Neural progenitor cell (in vitro differentiated cells): ENCODE measurements around the gene GTF3A. TPM values are rescaled to one million over a fixed set of nuclear protein-coding genes. Genes with fewer than 3 reads are reported as not detected.

Source experiments
- DNase-seq: peaks from one replicate; pipeline ENCODE4 v3.0.0-alpha.2; 2016; ENCODE audit warnings: low spot score
- H2AFZ ChIP-seq: fragments of 200-600 bp; sonication (generic); replicated peaks from 2 replicates; pipeline ENCODE4 v1.6.1; 2016; ENCODE audit warnings: antibody characterized with exemption
- H3F3A ChIP-seq: fragments of 200-600 bp; sonication (generic); 2 replicates; pipeline ENCODE4 v1.6.1; 2016; ENCODE audit warnings: antibody characterized with exemption, low read depth
- H3K27ac ChIP-seq: fragments of 200-600 bp; sonication (generic); 2 replicates; pipeline ENCODE4 v1.5.1; 2016; ENCODE audit warnings: mild to moderate bottlenecking
- H3K27me3 ChIP-seq: fragments of 200-600 bp; sonication (generic); 2 replicates; pipeline ENCODE4 v1.6.1; 2016; ENCODE audit warnings: mild to moderate bottlenecking, moderate library complexity
- H3K36me3 ChIP-seq: fragments of 200-600 bp; sonication (generic); 2 replicates; pipeline ENCODE4 v1.5.1; 2016
- H3K4me1 ChIP-seq: fragments of 200-600 bp; sonication (generic); 2 replicates; pipeline ENCODE4 v1.6.1; 2016; ENCODE audit warnings: mixed run types
- H3K4me2 ChIP-seq: fragments of 200-600 bp; sonication (generic); 2 replicates; pipeline ENCODE4 v1.6.1; 2016
- H3K4me3 ChIP-seq: fragments of 200-600 bp; sonication (generic); 2 replicates; pipeline ENCODE4 v1.5.1; 2016
- H3K79me2 ChIP-seq: fragments of 200-600 bp; sonication (generic); 2 replicates; pipeline ENCODE4 v1.6.1; 2016; ENCODE audit warnings: low read depth
- H3K9ac ChIP-seq: fragments of 200-600 bp; sonication (generic); 2 replicates; pipeline ENCODE4 v1.6.1; 2016
- H3K9me3 ChIP-seq: fragments of 200-600 bp; sonication (generic); 2 replicates; pipeline ENCODE4 v1.5.1; 2016; ENCODE audit warnings: low read depth
- H4K20me1 ChIP-seq: fragments of 200-600 bp; sonication (generic); 2 replicates; pipeline ENCODE4 v1.6.1; 2016; ENCODE audit warnings: low read depth
- H3K27ac Mint-ChIP-seq: 3 replicates; pipeline ENCODE4 v1.8.0; 2021; ENCODE audit warnings: mixed read lengths
- H3K27me3 Mint-ChIP-seq: 2 replicates; pipeline ENCODE4 v1.8.0; 2022; ENCODE audit warnings: low read depth, mild to moderate bottlenecking, inconsistent platforms, moderate library complexity, mixed read lengths; ENCODE audit not compliant: insufficient read depth
- H3K36me3 Mint-ChIP-seq: 3 replicates; pipeline ENCODE4 v1.8.0; 2021; ENCODE audit warnings: mixed read lengths
- H3K4me1 Mint-ChIP-seq: 3 replicates; pipeline ENCODE4 v1.8.0; 2021; ENCODE audit warnings: mixed read lengths
- H3K4me3 Mint-ChIP-seq: 3 replicates; pipeline ENCODE4 v1.8.0; 2021; ENCODE audit warnings: mild to moderate bottlenecking, moderate library complexity, mixed read lengths
- H3K9me3 Mint-ChIP-seq: 3 replicates; pipeline ENCODE4 v1.8.0; 2020; ENCODE audit warnings: mixed read lengths
- CTCF ChIP-seq: fragments of 200-600 bp; sonication (generic); IDR thresholded peaks from 2 replicates; pipeline ENCODE4 v1.5.1; 2017; ENCODE audit warnings: antibody characterized with exemption, mild to moderate bottlenecking
- EZH2 ChIP-seq: fragments of 200-600 bp; sonication (generic); IDR thresholded peaks from 2 replicates; pipeline ENCODE4 v1.6.1; 2017; ENCODE audit warnings: antibody characterized with exemption, mild to moderate bottlenecking, moderate library complexity
- EZH2phosphoT487 ChIP-seq: fragments of 200-600 bp; sonication (generic); IDR thresholded peaks from 2 replicates; pipeline ENCODE4 v1.6.1; 2017; ENCODE audit warnings: antibody characterized with exemption
- total RNA-seq: library from RNA; depleted of rRNA; stranded (reverse); fragments of >200 nt; gene quantifications from 2 replicates; pipeline ENCODE4 v1.2.3, GENCODE V29; 2015; ENCODE audit warnings: low replicate concordance

GTF3A gene
- total RNA-seq, 1 donor from 2014 or later: 126 TPM

GRCh38 chr13:27476943-27477703 is 52.7 kb downstream of the GTF3A start:
- H3K4me3 ChIP-seq: no peak overlapping the region
- Mint-ChIP-seq H3K4me3 (no peak overlapping the region), H3K9me3 (peaks cover 3% of the 10 kb centered on the region), H3K27ac (peak overlapping the region; percentile 25), H3K4me1 (peaks cover 3% of the 10 kb centered on the region), H3K36me3 (no peaks in the 10 kb centered on the region), H3K27me3 (peaks cover 7% of the 10 kb centered on the region)
- no peak overlapping the region for H3K4me2 ChIP-seq
- H2AFZ ChIP-seq: peak overlapping the region; percentile 68
- DNase-seq: no peak
- H3K27ac ChIP-seq: no peak overlapping the region
- no peaks in the 10 kb centered on the region for H3K36me3 ChIP-seq
- no peaks in the 10 kb centered on the region for H3K4me1 ChIP-seq
- no peaks in the 10 kb centered on the region for H3K9me3 ChIP-seq
- TF ChIP-seq CTCF: no peak
- no peak for TF ChIP-seq EZH2phosphoT487
- TF ChIP-seq EZH2: no peak
- no peaks in the 10 kb centered on the region for H3K79me2 ChIP-seq
- no peaks in the 10 kb centered on the region for H3F3A ChIP-seq
- peaks cover 6% of the 10 kb centered on the region for H3K27me3 ChIP-seq
- H4K20me1 ChIP-seq: no peaks in the 10 kb centered on the region
- no peak overlapping the region for H3K9ac ChIP-seq

- H3K27ac ChIP-seq: no peak overlapping the region
- H3K4me2 ChIP-seq: no peak overlapping the region
- Mint-ChIP-seq H3K4me1 (peaks cover 3% of the 10 kb centered on the region), H3K36me3 (no peaks in the 10 kb centered on the region), H3K27me3 (peaks cover 4% of the 10 kb centered on the region), H3K4me3 (no peak overlapping the region), H3K27ac (no peak overlapping the region), H3K9me3 (peaks cover 4% of the 10 kb centered on the region)
- no peaks in the 10 kb centered on the region for H3K79me2 ChIP-seq
- no peak overlapping the region for H3K9ac ChIP-seq
- no peaks in the 10 kb centered on the region for H3F3A ChIP-seq
- H3K4me1 ChIP-seq: no peaks in the 10 kb centered on the region
- no peaks in the 10 kb centered on the region for H4K20me1 ChIP-seq
- peaks cover 23% of the 10 kb centered on the region for H3K27me3 ChIP-seq
- peak; percentile 81 for DNase-seq
- H2AFZ ChIP-seq: no peak overlapping the region
- H3K36me3 ChIP-seq: no peaks in the 10 kb centered on the region
- no peak for TF ChIP-seq EZH2phosphoT487
- TF ChIP-seq EZH2: no peak
- peak; percentile 85 for TF ChIP-seq CTCF
- no peak overlapping the region for H3K4me3 ChIP-seq
- H3K9me3 ChIP-seq: no peaks in the 10 kb centered on the region
These were observed 57.3 kb downstream of the GTF3A start for GRCh38 chr13:27481766-27482165.

GRCh38 chr13:27482983-27483382 is 58.6 kb downstream of the GTF3A start:
- no peak for DNase-seq
- Histone ChIP-seq H4K20me1 (no peaks in the 10 kb centered on the region), H3K9me3 (no peaks in the 10 kb centered on the region), H3K4me2 (no peak overlapping the region), H3K27ac (no peak overlapping the region), H3K9ac (no peak overlapping the region), H3K27me3 (peaks cover 23% of the 10 kb centered on the region), H3K79me2 (no peaks in the 10 kb centered on the region), H3K4me1 (no peaks in the 10 kb centered on the region), H3K36me3 (no peaks in the 10 kb centered on the region), H3F3A (no peaks in the 10 kb centered on the region), H2AFZ (no peak overlapping the region), H3K4me3 (no peak overlapping the region)
- no peak overlapping the region for H3K27ac Mint-ChIP-seq
- peaks cover 4% of the 10 kb centered on the region for H3K9me3 Mint-ChIP-seq
- no peaks in the 10 kb centered on the region for H3K36me3 Mint-ChIP-seq
- no peaks in the 10 kb centered on the region for H3K4me1 Mint-ChIP-seq
- H3K27me3 Mint-ChIP-seq: peaks cover 4% of the 10 kb centered on the region
- H3K4me3 Mint-ChIP-seq: no peak overlapping the region
- TF ChIP-seq EZH2phosphoT487 (no peak), CTCF (no peak), EZH2 (no peak)
